Vagina (tissue), 2 donors: Measurements from ENCODE around the gene L1TD1. TPM values are rescaled to one million over a fixed set of nuclear protein-coding genes. Genes with fewer than 3 reads are reported as not detected.

Source experiments
- DNase-seq, 2 donors: peaks; one replicate each; pipeline ENCODE4 v3.0.0-alpha.2; 2017; ENCODE audit errors: extremely low spot score in 2 of 2
- H3K27ac ChIP-seq: fragments of 200-600 bp; sonication (generic); one replicate; pipeline ENCODE4 v1.5.1; 2019
- H3K27me3 ChIP-seq: fragments of 200-600 bp; sonication (generic); one replicate; pipeline ENCODE4 v1.5.1; 2019
- H3K36me3 ChIP-seq, 2 donors: fragments of 200-600 bp; sonication (generic); one replicate each; pipeline ENCODE4 v1.5.1; 2017 to 2019
- H3K4me1 ChIP-seq: fragments of 200-600 bp; sonication (generic); one replicate; pipeline ENCODE4 v1.5.1; 2019
- H3K4me3 ChIP-seq, 2 donors: fragments of 200-600 bp; sonication (generic); 1 replicate in 1 of 2; 2 replicates in 1 of 2; pipeline ENCODE4 v1.5.1; 2016 to 2019
- H3K9me3 ChIP-seq: fragments of 200-600 bp; sonication (generic); one replicate; pipeline ENCODE4 v1.5.1; 2019
- CTCF ChIP-seq, 3 experiments: fragments of 450-650 bp in 2 of 3; fragments of 200-600 bp in 1 of 3; sonication (generic) in 1 of 3; IDR thresholded peaks; one replicate each; pipeline ENCODE4 v1.5.1; 2017 to 2019; ENCODE audit warnings: antibody characterized with exemption in 3 of 3, mild to moderate bottlenecking in 2 of 3, moderate library complexity in 2 of 3
- POLR2A ChIP-seq, 2 donors: fragments of 450-650 bp; IDR thresholded peaks; one replicate each; pipeline ENCODE4 v1.6.1; 2017; ENCODE audit warnings: antibody characterized with exemption in 2 of 2, mild to moderate bottlenecking in 2 of 2, moderate library complexity in 2 of 2
- POLR2AphosphoS5 ChIP-seq, 2 donors: sonication (generic); formaldehyde crosslinking; IDR thresholded peaks; one replicate each; pipeline ENCODE4 v1.9.0; 2017; ENCODE audit warnings: antibody characterized with exemption in 2 of 2, mild to moderate bottlenecking in 2 of 2, low read depth in 1 of 2; ENCODE audit not compliant: insufficient read depth in 1 of 2
- intact Hi-C: fragments of 100-400 bp; cut with DNase I; formaldehyde crosslinking; loops from one replicate; pipeline ENCODE4 v1.15.1; 2023
- total RNA-seq: library from RNA; depleted of rRNA; stranded (reverse); fragments of >200 nt; gene quantifications from one replicate; pipeline ENCODE4 v1.2.3, GENCODE V29; 2016

L1TD1 gene
- total RNA-seq, 1 donor from 2014 or later, result not detected

GRCh38 chr1:62233926-62234450, 39.3 kb downstream of the L1TD1 start:
- no peak overlapping the region for H3K27ac ChIP-seq
- H3K36me3 ChIP-seq, result no peaks in the 10 kb centered on the region
- no peak overlapping the region for H3K4me3 ChIP-seq
- no peak for DNase-seq
- intact Hi-C loops, result no loop called here
- H3K27me3 ChIP-seq, result no peaks in the 10 kb centered on the region
- no peaks in the 10 kb centered on the region for H3K9me3 ChIP-seq
- H3K4me1 ChIP-seq, result no peaks in the 10 kb centered on the region
- TF ChIP-seq CTCF (IDR thresholded peaks at IDR 0.05), result no peak
- TF ChIP-seq POLR2AphosphoS5 (IDR thresholded peaks at IDR 0.05; ENCODE audit: insufficient read depth in 1 of 2, low read depth in 1 of 2), result no peak

GRCh38 chr1:62234688-62235087, 40.0 kb downstream of the L1TD1 start:
- intact Hi-C loops, result no loop called here
- TF ChIP-seq POLR2AphosphoS5 (IDR thresholded peaks at IDR 0.05; ENCODE audit: insufficient read depth in 1 of 2, low read depth in 1 of 2) (no peak), POLR2A (IDR thresholded peaks at IDR 0.05) (no peak), CTCF (IDR thresholded peaks at IDR 0.05) (no peak)
- no peak overlapping the region for H3K27ac ChIP-seq
- no peaks in the 10 kb centered on the region for H3K27me3 ChIP-seq
- no peak for DNase-seq
- H3K9me3 ChIP-seq, result no peaks in the 10 kb centered on the region
- no peak overlapping the region for H3K4me3 ChIP-seq
- no peaks in the 10 kb centered on the region for H3K4me1 ChIP-seq
- no peaks in the 10 kb centered on the region for H3K36me3 ChIP-seq

- no peak for DNase-seq
- H3K27me3 ChIP-seq, result no peaks in the 10 kb centered on the region
- intact Hi-C loops, result no loop called here
- no peaks in the 10 kb centered on the region for H3K36me3 ChIP-seq
- peaks cover under 1% of the 10 kb centered on the region for H3K4me1 ChIP-seq
- H3K4me3 ChIP-seq, result no peak overlapping the region
- H3K27ac ChIP-seq, result no peak overlapping the region
- no peak for TF ChIP-seq POLR2AphosphoS5 (IDR thresholded peaks at IDR 0.05; ENCODE audit: insufficient read depth in 1 of 2, low read depth in 1 of 2)
- no peak for TF ChIP-seq POLR2A (IDR thresholded peaks at IDR 0.05)
- no peak for TF ChIP-seq CTCF (IDR thresholded peaks at IDR 0.05)
- no peaks in the 10 kb centered on the region for H3K9me3 ChIP-seq
These were observed 40.9 kb downstream of the L1TD1 start for GRCh38 chr1:62235576-62235975.

GRCh38 chr1:62237361-62237760, 42.7 kb downstream of the L1TD1 start:
- no peak overlapping the region for H3K4me3 ChIP-seq
- no peak for TF ChIP-seq POLR2A (IDR thresholded peaks at IDR 0.05)
- no peak for TF ChIP-seq POLR2AphosphoS5 (IDR thresholded peaks at IDR 0.05; ENCODE audit: insufficient read depth in 1 of 2, low read depth in 1 of 2)
- TF ChIP-seq CTCF (IDR thresholded peaks at IDR 0.05), result no peak
- H3K4me1 ChIP-seq, result peaks cover 12% of the 10 kb centered on the region
- DNase-seq, result no peak
- no peaks in the 10 kb centered on the region for H3K27me3 ChIP-seq
- no peaks in the 10 kb centered on the region for H3K36me3 ChIP-seq
- no peak overlapping the region for H3K27ac ChIP-seq
- intact Hi-C loops, result no loop called here
- no peaks in the 10 kb centered on the region for H3K9me3 ChIP-seq

GRCh38 chr1:62237950-62238374, 43.3 kb downstream of the L1TD1 start:
- intact Hi-C loops, result no loop called here
- no peak overlapping the region for H3K4me3 ChIP-seq
- H3K36me3 ChIP-seq, result no peaks in the 10 kb centered on the region
- no peaks in the 10 kb centered on the region for H3K9me3 ChIP-seq
- no peak overlapping the region for H3K27ac ChIP-seq
- no peaks in the 10 kb centered on the region for H3K27me3 ChIP-seq
- no peak for DNase-seq
- no peak for TF ChIP-seq POLR2AphosphoS5 (IDR thresholded peaks at IDR 0.05; ENCODE audit: insufficient read depth in 1 of 2, low read depth in 1 of 2)
- TF ChIP-seq CTCF (IDR thresholded peaks at IDR 0.05), result no peak
- TF ChIP-seq POLR2A (IDR thresholded peaks at IDR 0.05), result no peak
- peaks cover 12% of the 10 kb centered on the region for H3K4me1 ChIP-seq
